GM12865 (cell line): Measurements from ENCODE around the gene USH1G.
A peak's percentile ranks its signal among the peaks of the same experiment; 100 is the strongest.

ENCODE experiments used
- DNase-seq: peaks from one replicate; pipeline ENCODE4 v3.0.0; 2010; ENCODE audit warnings: low read depth
- H3K4me3 ChIP-seq: 2 replicates; pipeline ENCODE4 v1.5.1; 2011; ENCODE audit warnings: mild to moderate bottlenecking, low read depth, low read length, control low read depth
- CTCF ChIP-seq: IDR thresholded peaks from 2 replicates; pipeline ENCODE4 v1.5.1; 2011; ENCODE audit warnings: low read length, control low read depth, low read depth, inconsistent platforms; ENCODE audit not compliant: insufficient read depth; ENCODE audit errors: missing control alignments

The USH1G gene

GRCh38 chr17:74959826-74960515 is 36.9 kb upstream of the USH1G start:
- no peak for TF ChIP-seq CTCF
- no peak overlapping the region for H3K4me3 ChIP-seq
- DNase-seq, result no peak

- H3K4me3 ChIP-seq, result no peak overlapping the region
- TF ChIP-seq CTCF, result peak; percentile 94
- DNase-seq, result peak; percentile 72
Observed at GRCh38 chr17:74957935-74958740, 35.1 kb upstream of the USH1G start.

GRCh38 chr17:74956093-74956492 is 33.0 kb upstream of the USH1G start:
- TF ChIP-seq CTCF, result no peak
- DNase-seq, result no peak
- no peak overlapping the region for H3K4me3 ChIP-seq

- TF ChIP-seq CTCF, result no peak
- H3K4me3 ChIP-seq, result no peak overlapping the region
- DNase-seq, result no peak
Observed at GRCh38 chr17:74954665-74955421, 31.8 kb upstream of the USH1G start.

- H3K4me3 ChIP-seq, result no peak overlapping the region
- no peak for DNase-seq
- TF ChIP-seq CTCF, result no peak
Observed at GRCh38 chr17:74954115-74954514, 31.1 kb upstream of the USH1G start.

GRCh38 chr17:74953134-74953687 is 30.2 kb upstream of the USH1G start:
- no peak for TF ChIP-seq CTCF
- no peak overlapping the region for H3K4me3 ChIP-seq
- DNase-seq, result no peak
